ENCODE data around the gene LAMP5. TPM values are rescaled to one million over a fixed set of nuclear protein-coding genes. Genes with fewer than 3 reads are reported as not detected.

The LAMP5 gene
- total RNA-seq, 1 experiment from 2014 or later: not detected

GRCh38 chr20:9493803-9494202 lies 20.6 kb upstream of the LAMP5 start:
- H3K27me3 ChIP-seq (ENCODE audit: low read length): no peaks in the 10 kb centered on the region
- ATAC-seq (no peak), DNase-seq (no peak)
- H3F3A ChIP-seq (ENCODE audit: low read length, unreplicated experiment): no peaks in the 10 kb centered on the region
- no peaks in the 10 kb centered on the region for H3K79me2 ChIP-seq (ENCODE audit: low read length)
- H3K9me3 ChIP-seq (ENCODE audit: low read length): no peaks in the 10 kb centered on the region
- H3K36me3 ChIP-seq (ENCODE audit: low read depth, low read length): no peaks in the 10 kb centered on the region
- H3K4me3 ChIP-seq (ENCODE audit: low read length): no peak overlapping the region
- intact Hi-C loops (cut with micrococcal nuclease): no loop called here
- no peak overlapping the region for H2AFZ ChIP-seq (ENCODE audit: low read length)
- H3K27ac ChIP-seq (ENCODE audit: low read length): no peak overlapping the region
- no peak overlapping the region for H3K9ac ChIP-seq (ENCODE audit: low read length)
- no peaks in the 10 kb centered on the region for H4K20me1 ChIP-seq (ENCODE audit: low read length)
- POLR2A ChIA-PET (ENCODE audit: unreplicated experiment): no interaction called here
- peaks cover 19% of the 10 kb centered on the region for H3K4me1 ChIP-seq (ENCODE audit: insufficient read depth, low read length)
- TF ChIP-seq EZH2 (IDR thresholded peaks at IDR 0.05; ENCODE audit: low read length, unreplicated experiment): no peak
- no peak for TF ChIP-seq CTCF (conservative IDR thresholded peaks at IDR 0.05; ENCODE audit: low read depth, low read length)
- TF ChIP-seq EZH2phosphoT487 (IDR thresholded peaks at IDR 0.05; ENCODE audit: borderline replicate concordance, low read length): no peak
- BruUV-seq (replicated peaks): no TSS peak
- no peaks in the 10 kb centered on the region for H3K9me2 ChIP-seq (replicated peaks; ENCODE audit: low read length)
- no peak overlapping the region for H3K4me2 ChIP-seq (ENCODE audit: low read length)
- CTCF ChIA-PET: no interaction called here

GRCh38 chr20:9495701-9496100 lies 18.7 kb upstream of the LAMP5 start:
- POLR2A ChIA-PET (ENCODE audit: unreplicated experiment): interaction anchor here (0.6 kb wide), 1 partner anchor 196 kb away, joined by 3 read pairs; no protein-coding TSS in a partner anchor
- no peak for TF ChIP-seq CTCF (conservative IDR thresholded peaks at IDR 0.05; ENCODE audit: low read depth, low read length)
- no peak for TF ChIP-seq EZH2 (IDR thresholded peaks at IDR 0.05; ENCODE audit: low read length, unreplicated experiment)
- TF ChIP-seq EZH2phosphoT487 (IDR thresholded peaks at IDR 0.05; ENCODE audit: borderline replicate concordance, low read length): no peak
- no peak overlapping the region for H3K4me2 ChIP-seq (ENCODE audit: low read length)
- DNase-seq (no peak), ATAC-seq (no peak)
- H3F3A ChIP-seq (ENCODE audit: low read length, unreplicated experiment): no peaks in the 10 kb centered on the region
- no peaks in the 10 kb centered on the region for H3K27me3 ChIP-seq (ENCODE audit: low read length)
- H3K79me2 ChIP-seq (ENCODE audit: low read length): no peaks in the 10 kb centered on the region
- H3K4me1 ChIP-seq (ENCODE audit: insufficient read depth, low read length): peaks cover 19% of the 10 kb centered on the region
- no TSS peak for BruUV-seq (replicated peaks)
- no peaks in the 10 kb centered on the region for H3K36me3 ChIP-seq (ENCODE audit: low read depth, low read length)
- no peak overlapping the region for H3K9ac ChIP-seq (ENCODE audit: low read length)
- H4K20me1 ChIP-seq (ENCODE audit: low read length): no peaks in the 10 kb centered on the region
- no peak overlapping the region for H3K27ac ChIP-seq (ENCODE audit: low read length)
- H3K9me2 ChIP-seq (replicated peaks; ENCODE audit: low read length): no peaks in the 10 kb centered on the region
- CTCF ChIA-PET: no interaction called here
- no peaks in the 10 kb centered on the region for H3K9me3 ChIP-seq (ENCODE audit: low read length)
- H3K4me3 ChIP-seq (ENCODE audit: low read length): no peak overlapping the region
- H2AFZ ChIP-seq (ENCODE audit: low read length): no peak overlapping the region
- intact Hi-C loops (cut with micrococcal nuclease): no loop called here

GRCh38 chr20:9496155-9496554 lies 18.2 kb upstream of the LAMP5 start:
- Histone ChIP-seq H3K79me2 (ENCODE audit: low read length) (no peaks in the 10 kb centered on the region), H3K9me3 (ENCODE audit: low read length) (no peaks in the 10 kb centered on the region), H3K27me3 (ENCODE audit: low read length) (no peaks in the 10 kb centered on the region), H3K36me3 (ENCODE audit: low read depth, low read length) (no peaks in the 10 kb centered on the region), H3K9me2 (replicated peaks; ENCODE audit: low read length) (no peaks in the 10 kb centered on the region), H3K27ac (ENCODE audit: low read length) (no peak overlapping the region), H4K20me1 (ENCODE audit: low read length) (no peaks in the 10 kb centered on the region), H3K9ac (ENCODE audit: low read length) (no peak overlapping the region), H3K4me2 (ENCODE audit: low read length) (no peak overlapping the region), H2AFZ (ENCODE audit: low read length) (no peak overlapping the region), H3K4me3 (ENCODE audit: low read length) (no peak overlapping the region), H3K4me1 (ENCODE audit: insufficient read depth, low read length) (peaks cover 19% of the 10 kb centered on the region), H3F3A (ENCODE audit: low read length, unreplicated experiment) (no peaks in the 10 kb centered on the region)
- no peak for ATAC-seq
- BruUV-seq (replicated peaks): no TSS peak
- ChIA-PET CTCF (no interaction called here), POLR2A (ENCODE audit: unreplicated experiment) (interaction anchor here (0.6 kb wide), 1 partner anchor 196 kb away, joined by 3 read pairs; no protein-coding TSS in a partner anchor)
- TF ChIP-seq EZH2 (IDR thresholded peaks at IDR 0.05; ENCODE audit: low read length, unreplicated experiment) (no peak), CTCF (conservative IDR thresholded peaks at IDR 0.05; ENCODE audit: low read depth, low read length) (no peak), EZH2phosphoT487 (IDR thresholded peaks at IDR 0.05; ENCODE audit: borderline replicate concordance, low read length) (no peak)
- intact Hi-C loops (cut with micrococcal nuclease): no loop called here
- DNase-seq: no peak

All from PC-3 (cell line).